Measurements from ENCODE around the gene IL20RA.

IL20RA gene

DNA sequence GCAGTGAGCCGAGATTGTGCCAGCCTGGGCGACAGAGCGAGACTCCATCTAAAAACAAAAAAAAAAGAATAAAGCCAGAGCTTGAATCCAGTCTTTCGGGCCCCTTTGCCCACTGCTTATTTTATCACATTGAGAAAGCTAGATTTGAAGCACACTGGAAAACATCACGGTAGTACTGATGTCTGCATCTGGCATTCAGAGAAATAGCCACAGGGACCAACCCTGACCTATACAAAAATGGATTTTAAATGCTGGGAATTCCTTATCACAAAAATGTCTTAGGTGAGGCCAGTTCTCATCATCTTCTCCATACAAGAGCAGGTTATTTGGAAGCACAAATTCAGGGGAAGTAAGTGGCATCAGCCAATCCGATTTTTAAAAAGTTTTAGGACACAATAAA lies 73.2 kb downstream of the IL20RA start:
- H3K79me2 ChIP-seq (ENCODE audit: low read length): no peaks in the 10 kb centered on the region
- no peaks in the 10 kb centered on the region for H3K27me3 ChIP-seq (replicated peaks; ENCODE audit: insufficient read depth, low read length)
- TF ChIP-seq, protein P1, sequence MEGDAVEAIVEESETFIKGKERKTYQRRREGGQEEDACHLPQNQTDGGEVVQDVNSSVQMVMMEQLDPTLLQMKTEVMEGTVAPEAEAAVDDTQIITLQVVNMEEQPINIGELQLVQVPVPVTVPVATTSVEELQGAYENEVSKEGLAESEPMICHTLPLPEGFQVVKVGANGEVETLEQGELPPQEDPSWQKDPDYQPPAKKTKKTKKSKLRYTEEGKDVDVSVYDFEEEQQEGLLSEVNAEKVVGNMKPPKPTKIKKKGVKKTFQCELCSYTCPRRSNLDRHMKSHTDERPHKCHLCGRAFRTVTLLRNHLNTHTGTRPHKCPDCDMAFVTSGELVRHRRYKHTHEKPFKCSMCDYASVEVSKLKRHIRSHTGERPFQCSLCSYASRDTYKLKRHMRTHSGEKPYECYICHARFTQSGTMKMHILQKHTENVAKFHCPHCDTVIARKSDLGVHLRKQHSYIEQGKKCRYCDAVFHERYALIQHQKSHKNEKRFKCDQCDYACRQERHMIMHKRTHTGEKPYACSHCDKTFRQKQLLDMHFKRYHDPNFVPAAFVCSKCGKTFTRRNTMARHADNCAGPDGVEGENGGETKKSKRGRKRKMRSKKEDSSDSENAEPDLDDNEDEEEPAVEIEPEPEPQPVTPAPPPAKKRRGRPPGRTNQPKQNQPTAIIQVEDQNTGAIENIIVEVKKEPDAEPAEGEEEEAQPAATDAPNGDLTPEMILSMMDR (IDR thresholded peaks at IDR 0.05; ENCODE audit: low read length): no peak
- TF ChIP-seq EZH2phosphoT487 (IDR thresholded peaks at IDR 0.05; ENCODE audit: low read length) (no peak), EZH2 (optimal IDR thresholded peaks at IDR 0.05; ENCODE audit: low read depth, low read length) (no peak)
- peaks cover 4% of the 10 kb centered on the region; the same call in 1 of the 2 replicates for H3K4me1 ChIP-seq (ENCODE audit: low read length)
- no peak overlapping the region for H3K9ac ChIP-seq (ENCODE audit: low read length)
- H3K27ac ChIP-seq (ENCODE audit: low read length): no peak overlapping the region
- H3K4me2 ChIP-seq (ENCODE audit: low read depth, low read length): no peak overlapping the region
- no peaks in the 10 kb centered on the region for H3K9me2 ChIP-seq (replicated peaks; ENCODE audit: insufficient read depth, low read length)
- H3K36me3 ChIP-seq (replicated peaks; ENCODE audit: insufficient read depth, low read length): no peaks in the 10 kb centered on the region
- H4K20me1 ChIP-seq (ENCODE audit: insufficient read depth, low read length): no peaks in the 10 kb centered on the region
- no peaks in the 10 kb centered on the region for H3K9me3 ChIP-seq (replicated peaks; ENCODE audit: insufficient read depth, low read length)
- DNase-seq: no peak
- H2AFZ ChIP-seq (ENCODE audit: low read length): no peak overlapping the region
- H3F3A ChIP-seq (ENCODE audit: insufficient read depth, low read length): no peaks in the 10 kb centered on the region
- no peak overlapping the region for H3K4me3 ChIP-seq (ENCODE audit: low read length)

- no peaks in the 10 kb centered on the region for H3K9me2 ChIP-seq (replicated peaks; ENCODE audit: insufficient read depth, low read length)
- no peaks in the 10 kb centered on the region for H4K20me1 ChIP-seq (ENCODE audit: insufficient read depth, low read length)
- H3K4me1 ChIP-seq (ENCODE audit: low read length): no peaks in the 10 kb centered on the region
- H2AFZ ChIP-seq (ENCODE audit: low read length): no peak overlapping the region
- no peak overlapping the region for H3K27ac ChIP-seq (ENCODE audit: low read length)
- no peak overlapping the region for H3K4me2 ChIP-seq (ENCODE audit: low read depth, low read length)
- no peak overlapping the region for H3K9ac ChIP-seq (ENCODE audit: low read length)
- no peaks in the 10 kb centered on the region for H3K9me3 ChIP-seq (replicated peaks; ENCODE audit: insufficient read depth, low read length)
- no peak overlapping the region for H3K4me3 ChIP-seq (ENCODE audit: low read length)
- no peaks in the 10 kb centered on the region for H3F3A ChIP-seq (ENCODE audit: insufficient read depth, low read length)
- TF ChIP-seq EZH2phosphoT487 (IDR thresholded peaks at IDR 0.05; ENCODE audit: low read length): no peak
- no peak for TF ChIP-seq EZH2 (optimal IDR thresholded peaks at IDR 0.05; ENCODE audit: low read depth, low read length)
- TF ChIP-seq, protein P1 (IDR thresholded peaks at IDR 0.05; ENCODE audit: low read length): no peak
- H3K27me3 ChIP-seq (replicated peaks; ENCODE audit: insufficient read depth, low read length): no peaks in the 10 kb centered on the region
- H3K36me3 ChIP-seq (replicated peaks; ENCODE audit: insufficient read depth, low read length): no peaks in the 10 kb centered on the region
- no peak for DNase-seq
- no peaks in the 10 kb centered on the region for H3K79me2 ChIP-seq (ENCODE audit: low read length)
Observed at GRCh38 chr6:136969930-136970329, 74.8 kb downstream of the IL20RA start.

DNA sequence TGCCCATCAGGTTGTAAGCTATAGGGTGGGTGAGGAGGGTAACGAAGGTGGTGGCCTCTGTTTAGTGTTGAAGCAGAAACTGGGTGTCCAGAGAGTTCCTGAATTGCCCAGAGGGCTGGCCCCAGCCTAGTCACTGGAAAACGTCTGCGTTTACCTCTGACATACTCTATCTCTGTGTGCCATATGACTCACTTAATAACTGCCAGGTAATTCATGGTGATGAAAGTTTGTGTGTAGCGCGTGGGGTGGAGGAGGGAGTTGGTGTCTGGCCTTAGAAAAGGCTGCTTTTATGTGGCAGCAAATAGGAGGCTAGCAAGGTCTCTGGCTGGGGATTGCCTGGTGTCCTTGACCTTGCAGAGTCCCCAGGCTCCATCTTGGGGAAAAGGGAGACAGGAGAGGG lies 75.3 kb downstream of the IL20RA start:
- Histone ChIP-seq H3K36me3 (replicated peaks; ENCODE audit: insufficient read depth, low read length) (no peaks in the 10 kb centered on the region), H3K9me3 (replicated peaks; ENCODE audit: insufficient read depth, low read length) (no peaks in the 10 kb centered on the region), H3K4me2 (ENCODE audit: low read depth, low read length) (no peak overlapping the region), H3K79me2 (ENCODE audit: low read length) (no peaks in the 10 kb centered on the region), H3K9me2 (replicated peaks; ENCODE audit: insufficient read depth, low read length) (no peaks in the 10 kb centered on the region), H3K4me3 (ENCODE audit: low read length) (no peak overlapping the region), H2AFZ (ENCODE audit: low read length) (no peak overlapping the region), H3K27me3 (replicated peaks; ENCODE audit: insufficient read depth, low read length) (no peaks in the 10 kb centered on the region), H3K9ac (ENCODE audit: low read length) (no peak overlapping the region), H4K20me1 (ENCODE audit: insufficient read depth, low read length) (no peaks in the 10 kb centered on the region), H3K4me1 (ENCODE audit: low read length) (no peaks in the 10 kb centered on the region), H3F3A (ENCODE audit: insufficient read depth, low read length) (no peaks in the 10 kb centered on the region), H3K27ac (ENCODE audit: low read length) (no peak overlapping the region)
- no peak for DNase-seq
- TF ChIP-seq EZH2 (optimal IDR thresholded peaks at IDR 0.05; ENCODE audit: low read depth, low read length) (no peak), EZH2phosphoT487 (IDR thresholded peaks at IDR 0.05; ENCODE audit: low read length) (no peak)
- TF ChIP-seq, protein P1 (IDR thresholded peaks at IDR 0.05; ENCODE audit: low read length): no peak

All from MM.1S (cell line).